Thoracic aorta (tissue), 2 donors: ENCODE measurements around the gene DNAH7. TPM values are rescaled to one million over a fixed set of nuclear protein-coding genes. Genes with fewer than 3 reads are reported as not detected.

Experiments used
- ATAC-seq: fragments of 150-250 bp; one replicate; pipeline ENCODE4 v1.8.0; 2017; ENCODE audit warnings: low read depth; ENCODE audit not compliant: insufficient number of reproducible peaks, low FRiP score
- DNase-seq: peaks from one replicate; pipeline ENCODE4 v3.0.0-alpha.2; 2020; ENCODE audit warnings: low spot score
- H3K27ac ChIP-seq, 2 donors: fragments of 200-600 bp; sonication (generic); 1 replicate in 1 of 2; 2 replicates in 1 of 2; pipeline ENCODE4 v1.5.1; 2016; ENCODE audit warnings: mild to moderate bottlenecking in 2 of 2, moderate library complexity in 2 of 2
- H3K27me3 ChIP-seq: fragments of 200-600 bp; sonication (generic); replicated peaks from 2 replicates; pipeline ENCODE4 v1.6.0; 2016; ENCODE audit warnings: mild to moderate bottlenecking; ENCODE audit not compliant: insufficient read depth
- H3K36me3 ChIP-seq: fragments of 200-600 bp; sonication (generic); one replicate; pipeline ENCODE4 v1.5.1; 2016
- H3K4me1 ChIP-seq, 2 donors: fragments of 200-600 bp; sonication (generic); 1 replicate in 1 of 2; 2 replicates in 1 of 2; pipeline versions ENCODE4 v1.5.1 to v1.6.0; 2016; ENCODE audit warnings: low read depth in 2 of 2, mild to moderate bottlenecking in 1 of 2; ENCODE audit not compliant: control insufficient read depth in 1 of 2
- H3K4me3 ChIP-seq: fragments of 200-600 bp; sonication (generic); 2 replicates; pipeline ENCODE4 v1.5.1; 2016; ENCODE audit warnings: mild to moderate bottlenecking
- H3K9me3 ChIP-seq: fragments of 200-600 bp; sonication (generic); 2 replicates; pipeline ENCODE4 v1.5.1; 2016
- total RNA-seq, 2 donors: library from RNA; depleted of rRNA; stranded (reverse); fragments of >200 nt; gene quantifications; one replicate each; pipeline versions ENCODE4 v1.1.0 to v1.2.3, GENCODE V29; 2016
- TF ChIP-seq, protein P1 (sequence below): fragments of 200-600 bp; sonication (generic); IDR thresholded peaks from one replicate; pipeline ENCODE4 v1.5.1; 2019; ENCODE audit warnings: antibody characterized with exemption

DNAH7 gene
- total RNA-seq, 2 donors from 2014 or later = 0.68 to 2.0 TPM

GRCh38 chr2:196067088-196067382, 1.6 kb downstream of the DNAH7 start:
- no peaks in the 10 kb centered on the region for H3K27me3 ChIP-seq
- DNase-seq = no peak
- H3K4me3 ChIP-seq = no peak overlapping the region
- H3K36me3 ChIP-seq = no peaks in the 10 kb centered on the region
- no peaks in the 10 kb centered on the region for H3K9me3 ChIP-seq
- ATAC-seq = no peak
- peaks cover 0 to 4% of the 10 kb centered on the region in 2 donors for H3K4me1 ChIP-seq
- H3K27ac ChIP-seq = no peak overlapping the region
- TF ChIP-seq, protein P1, sequence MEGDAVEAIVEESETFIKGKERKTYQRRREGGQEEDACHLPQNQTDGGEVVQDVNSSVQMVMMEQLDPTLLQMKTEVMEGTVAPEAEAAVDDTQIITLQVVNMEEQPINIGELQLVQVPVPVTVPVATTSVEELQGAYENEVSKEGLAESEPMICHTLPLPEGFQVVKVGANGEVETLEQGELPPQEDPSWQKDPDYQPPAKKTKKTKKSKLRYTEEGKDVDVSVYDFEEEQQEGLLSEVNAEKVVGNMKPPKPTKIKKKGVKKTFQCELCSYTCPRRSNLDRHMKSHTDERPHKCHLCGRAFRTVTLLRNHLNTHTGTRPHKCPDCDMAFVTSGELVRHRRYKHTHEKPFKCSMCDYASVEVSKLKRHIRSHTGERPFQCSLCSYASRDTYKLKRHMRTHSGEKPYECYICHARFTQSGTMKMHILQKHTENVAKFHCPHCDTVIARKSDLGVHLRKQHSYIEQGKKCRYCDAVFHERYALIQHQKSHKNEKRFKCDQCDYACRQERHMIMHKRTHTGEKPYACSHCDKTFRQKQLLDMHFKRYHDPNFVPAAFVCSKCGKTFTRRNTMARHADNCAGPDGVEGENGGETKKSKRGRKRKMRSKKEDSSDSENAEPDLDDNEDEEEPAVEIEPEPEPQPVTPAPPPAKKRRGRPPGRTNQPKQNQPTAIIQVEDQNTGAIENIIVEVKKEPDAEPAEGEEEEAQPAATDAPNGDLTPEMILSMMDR = no peak

- TF ChIP-seq, protein P1 = peak; percentile 56
- Histone ChIP-seq H3K36me3 (no peaks in the 10 kb centered on the region), H3K27ac (no peak overlapping the region), H3K9me3 (no peaks in the 10 kb centered on the region), H3K4me3 (no peak overlapping the region), H3K27me3 (no peaks in the 10 kb centered on the region), H3K4me1 (peaks cover 0 to 4% of the 10 kb centered on the region in 2 donors)
- ATAC-seq (no peak), DNase-seq (no peak)
Measured at GRCh38 chr2:196066291-196067087, 2.1 kb downstream of the DNAH7 start.

GRCh38 chr2:196063773-196064172, 4.9 kb downstream of the DNAH7 start:
- Histone ChIP-seq H3K9me3 (no peaks in the 10 kb centered on the region), H3K4me1 (no peaks in the 10 kb centered on the region), H3K36me3 (no peaks in the 10 kb centered on the region), H3K27me3 (no peaks in the 10 kb centered on the region), H3K27ac (no peak overlapping the region), H3K4me3 (no peak overlapping the region)
- DNase-seq (no peak), ATAC-seq (no peak)
- TF ChIP-seq, protein P1 = no peak

DNA sequence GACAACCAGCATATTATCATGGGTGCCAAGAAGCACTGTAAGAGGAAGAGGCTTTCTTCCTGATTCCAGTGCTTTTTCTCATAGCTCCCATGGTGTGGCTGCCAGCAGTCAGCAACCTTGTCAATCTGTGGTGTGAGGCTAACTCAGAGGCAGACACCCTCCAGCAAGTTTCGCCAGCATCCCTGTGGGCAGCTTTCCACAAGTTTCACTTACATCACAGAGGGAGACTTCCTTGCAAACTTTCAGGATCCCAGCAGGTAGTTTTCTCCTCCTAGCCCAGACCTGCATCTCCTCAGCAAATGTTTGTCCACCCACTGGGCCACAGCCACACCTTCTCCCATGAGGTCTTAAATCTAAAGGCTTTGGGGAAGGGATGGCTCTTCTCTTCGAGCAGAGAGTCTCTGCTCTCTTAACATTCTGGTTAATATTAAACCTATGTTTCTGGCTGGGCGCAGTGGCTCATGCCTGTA, 9.1 kb downstream of the DNAH7 start:
- Histone ChIP-seq H3K36me3 (no peaks in the 10 kb centered on the region), H3K27ac (no peak overlapping the region), H3K4me3 (no peak overlapping the region), H3K9me3 (no peaks in the 10 kb centered on the region), H3K27me3 (no peaks in the 10 kb centered on the region), H3K4me1 (no peaks in the 10 kb centered on the region)
- no peak for DNase-seq
- ATAC-seq = no peak
- TF ChIP-seq, protein P1 = no peak

DNA sequence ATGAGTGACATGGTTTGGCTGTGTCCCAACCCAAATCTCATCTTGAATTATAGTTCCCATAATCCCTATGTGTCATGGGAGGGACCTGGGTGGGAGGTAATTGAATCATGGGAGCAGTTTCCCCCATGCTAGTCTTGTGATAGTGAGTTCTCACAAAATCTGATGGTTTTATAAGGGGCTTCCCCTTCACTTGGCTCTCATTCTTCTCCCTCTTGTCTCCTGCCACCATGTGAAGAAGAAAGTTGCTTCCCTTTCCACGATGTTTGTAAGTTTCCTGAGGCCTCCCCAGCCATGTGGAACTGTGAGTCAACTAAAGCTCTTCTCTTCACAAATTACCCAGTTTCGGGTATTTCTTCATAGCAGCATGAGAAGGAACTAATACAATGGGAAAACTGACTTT, 14.0 kb downstream of the DNAH7 start:
- Histone ChIP-seq H3K4me1 (no peaks in the 10 kb centered on the region), H3K27ac (no peak overlapping the region), H3K27me3 (no peaks in the 10 kb centered on the region), H3K4me3 (no peak overlapping the region), H3K36me3 (no peaks in the 10 kb centered on the region), H3K9me3 (no peaks in the 10 kb centered on the region)
- ATAC-seq (no peak), DNase-seq (no peak)
- TF ChIP-seq, protein P1 = no peak
